Peyer's patch (tissue), 4 donors: Measurements from ENCODE around the gene ABHD17A.
A peak's percentile ranks its signal among the peaks of the same experiment; 100 is the strongest.

ENCODE experiments used
- POLR2A ChIP-seq, 2 donors: fragments of 450-650 bp; IDR thresholded peaks; one replicate each; pipeline ENCODE4 v1.5.1; 2017; ENCODE audit warnings: antibody characterized with exemption in 2 of 2, mild to moderate bottlenecking in 2 of 2, moderate library complexity in 2 of 2
- TF ChIP-seq, protein P1 (sequence below), 6 experiments: fragments of 450-650 bp in 4 of 6; fragments of 200-600 bp in 2 of 6; sonication (generic) in 1 of 6; IDR thresholded peaks; one replicate each; pipeline ENCODE4 v1.5.1; 2017 to 2019; ENCODE audit warnings: antibody characterized with exemption in 6 of 6, mild to moderate bottlenecking in 3 of 6, moderate library complexity in 1 of 6

DNA sequence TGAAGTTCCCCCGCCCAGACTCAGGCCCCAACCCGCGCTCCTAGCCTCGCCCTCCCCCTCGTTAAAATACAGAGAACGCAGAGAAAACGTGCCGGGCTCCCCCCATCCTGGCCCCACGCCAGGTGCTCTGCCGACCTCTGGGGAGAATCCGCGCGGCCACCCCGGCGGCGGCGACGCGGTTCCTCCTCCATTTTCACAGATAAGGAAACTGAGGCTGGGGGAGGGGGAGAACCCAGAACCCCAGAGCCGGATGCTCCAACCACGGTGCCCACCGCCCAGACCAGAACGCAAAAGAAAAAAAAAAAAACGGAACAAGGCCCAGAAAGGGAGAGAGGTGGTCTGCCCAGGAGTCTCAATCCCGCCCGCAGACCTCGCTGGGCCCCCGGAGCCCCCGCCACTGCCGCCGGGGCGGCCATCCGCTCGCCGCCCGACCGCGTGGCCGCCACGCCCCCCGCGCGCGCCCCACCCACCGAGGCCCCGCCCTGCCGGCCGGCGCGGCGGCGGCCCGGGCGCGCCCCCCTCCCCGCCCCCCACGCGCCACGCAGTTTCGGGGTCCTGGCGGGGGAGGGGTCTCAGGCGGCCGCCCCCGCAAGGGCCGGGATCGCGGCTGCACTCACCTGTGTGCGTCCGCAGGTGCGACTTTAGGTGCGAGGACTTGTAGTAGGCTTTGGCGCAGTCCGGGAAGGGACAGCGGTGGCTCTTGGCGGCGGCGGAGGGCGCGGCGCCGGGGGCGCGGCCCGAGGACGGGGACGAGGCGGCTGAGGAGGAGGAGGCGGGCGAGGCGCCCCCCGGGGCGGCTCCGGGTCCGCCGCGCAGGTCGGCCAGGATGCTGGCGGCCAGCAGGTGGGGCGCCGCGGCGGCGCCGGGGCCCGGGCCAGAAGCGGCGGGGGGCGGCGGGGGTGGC, 22.6 kb downstream of the ABHD17A start:
- TF ChIP-seq, protein P1, sequence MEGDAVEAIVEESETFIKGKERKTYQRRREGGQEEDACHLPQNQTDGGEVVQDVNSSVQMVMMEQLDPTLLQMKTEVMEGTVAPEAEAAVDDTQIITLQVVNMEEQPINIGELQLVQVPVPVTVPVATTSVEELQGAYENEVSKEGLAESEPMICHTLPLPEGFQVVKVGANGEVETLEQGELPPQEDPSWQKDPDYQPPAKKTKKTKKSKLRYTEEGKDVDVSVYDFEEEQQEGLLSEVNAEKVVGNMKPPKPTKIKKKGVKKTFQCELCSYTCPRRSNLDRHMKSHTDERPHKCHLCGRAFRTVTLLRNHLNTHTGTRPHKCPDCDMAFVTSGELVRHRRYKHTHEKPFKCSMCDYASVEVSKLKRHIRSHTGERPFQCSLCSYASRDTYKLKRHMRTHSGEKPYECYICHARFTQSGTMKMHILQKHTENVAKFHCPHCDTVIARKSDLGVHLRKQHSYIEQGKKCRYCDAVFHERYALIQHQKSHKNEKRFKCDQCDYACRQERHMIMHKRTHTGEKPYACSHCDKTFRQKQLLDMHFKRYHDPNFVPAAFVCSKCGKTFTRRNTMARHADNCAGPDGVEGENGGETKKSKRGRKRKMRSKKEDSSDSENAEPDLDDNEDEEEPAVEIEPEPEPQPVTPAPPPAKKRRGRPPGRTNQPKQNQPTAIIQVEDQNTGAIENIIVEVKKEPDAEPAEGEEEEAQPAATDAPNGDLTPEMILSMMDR (IDR thresholded peaks at IDR 0.05), result peak in 1 of 6 experiments; percentile 25
- TF ChIP-seq POLR2A (IDR thresholded peaks at IDR 0.05), result no peak
